GM12891 (cell line): Measurements from ENCODE around the gene MVB12B.

Source experiments
- PAX5 ChIP-seq: IDR thresholded peaks from 2 replicates; pipeline ENCODE4 v1.6.1; 2011; ENCODE audit warnings: low read length, moderate library complexity, mild to moderate bottlenecking; ENCODE audit not compliant: insufficient read depth, severe bottlenecking
- POLR2A ChIP-seq: IDR thresholded peaks from 2 replicates; pipeline ENCODE4 v1.6.1; 2011; ENCODE audit warnings: low read depth, low read length, control low read depth
- POLR2AphosphoS5 ChIP-seq: IDR thresholded peaks from 2 replicates; pipeline ENCODE4 v1.6.1; 2011; ENCODE audit warnings: low read depth, low read length, control low read depth
- POU2F2 ChIP-seq: IDR thresholded peaks from 2 replicates; pipeline ENCODE4 v1.6.1; 2011; ENCODE audit warnings: low read depth, mild to moderate bottlenecking, control low read depth, low read length, moderate library complexity
- SPI1 ChIP-seq: IDR thresholded peaks from 2 replicates; pipeline ENCODE4 v1.6.1; 2011; ENCODE audit warnings: low read depth, low read length, control low read depth
- TAF1 ChIP-seq: IDR thresholded peaks from 2 replicates; pipeline ENCODE4 v1.6.1; 2011; ENCODE audit warnings: low read depth, low read length, control low read depth

- TF ChIP-seq POLR2AphosphoS5 (no peak), POLR2A (no peak), TAF1 (no peak), PAX5 (no peak), SPI1 (no peak), POU2F2 (no peak)
Measured at GRCh38 chr9:126317513-126317912, 9.1 kb upstream of the MVB12B start.
